K562 (cell line): ENCODE data around the gene NDST3.

Source experiments
- CBX8 ChIP-seq: fragments of 200-600 bp; sonication (generic); IDR thresholded peaks from 2 replicates; pipeline ENCODE4 v1.6.1; 2012; ENCODE audit warnings: borderline replicate concordance, mixed run types, low read depth, mild to moderate bottlenecking, moderate library complexity, mixed read lengths, low read length, control low read depth, inconsistent platforms; ENCODE audit not compliant: poor library complexity, severe bottlenecking; ENCODE audit errors: extremely low read depth
- ELF4 ChIP-seq: fragments of 450-650 bp; formaldehyde crosslinking; IDR thresholded peaks from 2 replicates; pipeline ENCODE4 v1.4.0; 2022; ENCODE audit warnings: missing genetic modification characterization
- MAFK ChIP-seq: IDR thresholded peaks from 2 replicates; pipeline ENCODE4 v1.6.1; 2011; ENCODE audit warnings: low read length, improper control_type of control experiment
- MYC ChIP-seq, 2 experiments: fragments of 250-450 bp in 1 of 2; sonication (Bioruptor Pico) in 1 of 2; IDR thresholded peaks; 2 replicates each; pipeline versions ENCODE4 v1.5.1 to v1.6.1; 2012 to 2021; ENCODE audit warnings: low read depth in 2 of 2, borderline replicate concordance in 1 of 2, improper control_type of control experiment in 1 of 2, low read length in 1 of 2, mild to moderate bottlenecking in 1 of 2, moderate library complexity in 1 of 2
- POLR2AphosphoS5 ChIP-seq: IDR thresholded peaks from 2 replicates; pipeline ENCODE4 v1.6.1; 2011; ENCODE audit warnings: mild to moderate bottlenecking, low read depth, low read length, moderate library complexity; ENCODE audit not compliant: control insufficient read depth, insufficient read depth
- RAD51 ChIP-seq: fragments of 450-650 bp; IDR thresholded peaks from 2 replicates; pipeline ENCODE4 v1.7.1; 2016; ENCODE audit warnings: low read depth, mild to moderate bottlenecking, borderline replicate concordance
- WHSC1 ChIP-seq: IDR thresholded peaks from one replicate; pipeline ENCODE4 v1.6.1; 2012; ENCODE audit warnings: low read length, control low read depth, inconsistent platforms
- ZBED1 ChIP-seq: IDR thresholded peaks from 2 replicates; pipeline ENCODE4 v1.6.1; 2014
- ZNF384 ChIP-seq: IDR thresholded peaks from 2 replicates; pipeline ENCODE4 v1.6.1; 2012; ENCODE audit warnings: low read depth, low read length, improper control_type of control experiment
- ZNF707 ChIP-seq: fragments of 250-450 bp; sonication (Bioruptor Pico); conservative IDR thresholded peaks from 2 replicates; pipeline ENCODE4 v1.8.0; 2022; ENCODE audit warnings: inconsistent platforms, mild to moderate bottlenecking, moderate library complexity
- ZSCAN29 ChIP-seq: fragments of 450-650 bp; IDR thresholded peaks from 2 replicates; pipeline ENCODE4 v1.6.1; 2017
- TF ChIP-seq, protein P1 (sequence below), 2 experiments: IDR thresholded peaks; 2 replicates each; pipeline ENCODE4 v1.6.1; 2011; ENCODE audit warnings: borderline replicate concordance in 1 of 2, control low read depth in 1 of 2, low read depth in 1 of 2, low read length in 1 of 2, mild to moderate bottlenecking in 1 of 2, mixed read lengths in 1 of 2, moderate library complexity in 1 of 2; ENCODE audit not compliant: insufficient read depth in 1 of 2, insufficient read length in 1 of 2, poor library complexity in 1 of 2, severe bottlenecking in 1 of 2; ENCODE audit errors: extremely low read depth in 1 of 2
- TF ChIP-seq, protein P2 (sequence below): fragments of 150-350 bp; IDR thresholded peaks from 2 replicates; pipeline ENCODE4 v1.6.1; 2014; ENCODE audit warnings: low read depth, mild to moderate bottlenecking, low read length, borderline replicate concordance

DNA sequence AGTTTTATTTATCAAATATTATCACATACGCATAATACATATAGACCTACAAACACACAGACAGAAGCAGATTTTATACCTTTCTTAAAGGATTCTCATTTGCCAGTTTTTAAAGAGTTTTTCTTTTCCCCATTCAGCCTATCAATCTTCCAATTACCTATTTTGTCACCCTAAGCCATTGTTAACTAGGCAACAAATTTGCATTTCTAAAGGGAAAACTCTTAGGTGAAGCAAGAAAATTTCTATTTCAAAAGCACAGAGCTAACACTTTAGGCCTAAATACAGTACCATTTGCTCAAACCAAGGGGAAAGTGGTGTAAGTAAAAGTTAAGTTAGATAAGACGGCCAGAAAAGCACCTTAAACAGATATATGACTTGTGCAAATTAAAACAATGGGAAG, 156.6 kb downstream of the NDST3 start:
- no peak for TF ChIP-seq ZNF384
- TF ChIP-seq WHSC1: no peak
- TF ChIP-seq CBX8: no peak
- no peak for TF ChIP-seq ZBED1
- TF ChIP-seq RAD51: no peak
- TF ChIP-seq, protein P1, sequence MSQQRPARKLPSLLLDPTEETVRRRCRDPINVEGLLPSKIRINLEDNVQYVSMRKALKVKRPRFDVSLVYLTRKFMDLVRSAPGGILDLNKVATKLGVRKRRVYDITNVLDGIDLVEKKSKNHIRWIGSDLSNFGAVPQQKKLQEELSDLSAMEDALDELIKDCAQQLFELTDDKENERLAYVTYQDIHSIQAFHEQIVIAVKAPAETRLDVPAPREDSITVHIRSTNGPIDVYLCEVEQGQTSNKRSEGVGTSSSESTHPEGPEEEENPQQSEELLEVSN (IDR thresholded peaks at IDR 0.05; ENCODE audit: borderline replicate concordance in 1 of 2, extremely low read depth in 1 of 2, insufficient read depth in 1 of 2, insufficient read length in 1 of 2, low read depth in 1 of 2, low read length in 1 of 2, poor library complexity in 1 of 2, severe bottlenecking in 1 of 2): no peak
- TF ChIP-seq ELF4 (CRISPR knock-in tag): no peak
- no peak for TF ChIP-seq MAFK
- no peak for TF ChIP-seq ZSCAN29
- TF ChIP-seq ZNF707 (CRISPR knock-in tag): no peak
- TF ChIP-seq, protein P2, sequence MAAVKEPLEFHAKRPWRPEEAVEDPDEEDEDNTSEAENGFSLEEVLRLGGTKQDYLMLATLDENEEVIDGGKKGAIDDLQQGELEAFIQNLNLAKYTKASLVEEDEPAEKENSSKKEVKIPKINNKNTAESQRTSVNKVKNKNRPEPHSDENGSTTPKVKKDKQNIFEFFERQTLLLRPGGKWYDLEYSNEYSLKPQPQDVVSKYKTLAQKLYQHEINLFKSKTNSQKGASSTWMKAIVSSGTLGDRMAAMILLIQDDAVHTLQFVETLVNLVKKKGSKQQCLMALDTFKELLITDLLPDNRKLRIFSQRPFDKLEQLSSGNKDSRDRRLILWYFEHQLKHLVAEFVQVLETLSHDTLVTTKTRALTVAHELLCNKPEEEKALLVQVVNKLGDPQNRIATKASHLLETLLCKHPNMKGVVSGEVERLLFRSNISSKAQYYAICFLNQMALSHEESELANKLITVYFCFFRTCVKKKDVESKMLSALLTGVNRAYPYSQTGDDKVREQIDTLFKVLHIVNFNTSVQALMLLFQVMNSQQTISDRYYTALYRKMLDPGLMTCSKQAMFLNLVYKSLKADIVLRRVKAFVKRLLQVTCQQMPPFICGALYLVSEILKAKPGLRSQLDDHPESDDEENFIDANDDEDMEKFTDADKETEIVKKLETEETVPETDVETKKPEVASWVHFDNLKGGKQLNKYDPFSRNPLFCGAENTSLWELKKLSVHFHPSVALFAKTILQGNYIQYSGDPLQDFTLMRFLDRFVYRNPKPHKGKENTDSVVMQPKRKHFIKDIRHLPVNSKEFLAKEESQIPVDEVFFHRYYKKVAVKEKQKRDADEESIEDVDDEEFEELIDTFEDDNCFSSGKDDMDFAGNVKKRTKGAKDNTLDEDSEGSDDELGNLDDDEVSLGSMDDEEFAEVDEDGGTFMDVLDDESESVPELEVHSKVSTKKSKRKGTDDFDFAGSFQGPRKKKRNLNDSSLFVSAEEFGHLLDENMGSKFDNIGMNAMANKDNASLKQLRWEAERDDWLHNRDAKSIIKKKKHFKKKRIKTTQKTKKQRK: no peak
- TF ChIP-seq POLR2AphosphoS5: no peak
- TF ChIP-seq MYC (IDR thresholded peaks at IDR 0.05; ENCODE audit: low read depth, low read length): no peak
- TF ChIP-seq MYC (CRISPR knock-in tag; IDR thresholded peaks at IDR 0.05; ENCODE audit: borderline replicate concordance, low read depth): no peak
